ENCODE measurements around the gene ATXN2L. TPM values are rescaled to one million over a fixed set of nuclear protein-coding genes. Genes with fewer than 3 reads are reported as not detected.

The ATXN2L gene
- total RNA-seq, 1 donor from 2014 or later: 21.4 TPM

GRCh38 chr16:28821874-28822519 is 802 bp upstream of the ATXN2L start:
- H3F3A ChIP-seq (ENCODE audit: low read depth): peaks cover 33% of the 10 kb centered on the region
- peaks cover 57% of the 10 kb centered on the region for H3K79me2 ChIP-seq (ENCODE audit: low read depth)
- H3K9me3 Mint-ChIP-seq: no peaks in the 10 kb centered on the region
- H3K27me3 Mint-ChIP-seq (ENCODE audit: insufficient read depth, low read depth): peaks cover 7% of the 10 kb centered on the region
- peak; percentile 3 for DNase-seq (ENCODE audit: low spot score)
- peaks cover 7% of the 10 kb centered on the region for H3K36me3 ChIP-seq
- H3K9me3 ChIP-seq (ENCODE audit: low read depth): no peaks in the 10 kb centered on the region
- H3K36me3 Mint-ChIP-seq: peaks cover 19% of the 10 kb centered on the region
- peak overlapping the region; percentile 86 for H3K4me3 Mint-ChIP-seq
- peaks cover 17% of the 10 kb centered on the region for H3K4me1 ChIP-seq
- H3K4me1 Mint-ChIP-seq: peaks cover 24% of the 10 kb centered on the region
- H3K27me3 ChIP-seq: no peaks in the 10 kb centered on the region
- no peak overlapping the region for H3K9ac ChIP-seq
- peak overlapping the region; percentile 86 for H2AFZ ChIP-seq (replicated peaks)
- peak overlapping the region; percentile 92 for H3K27ac ChIP-seq
- TF ChIP-seq CTCF (IDR thresholded peaks at IDR 0.05) (no peak), EZH2phosphoT487 (IDR thresholded peaks at IDR 0.05) (no peak), EZH2 (IDR thresholded peaks at IDR 0.05) (no peak)
- H4K20me1 ChIP-seq (ENCODE audit: low read depth): peaks cover 28% of the 10 kb centered on the region
- peak overlapping the region; percentile 59 for H3K4me3 ChIP-seq
- H3K4me2 ChIP-seq: peak overlapping the region; percentile 80
- peak overlapping the region; percentile 76 for H3K27ac Mint-ChIP-seq

DNA sequence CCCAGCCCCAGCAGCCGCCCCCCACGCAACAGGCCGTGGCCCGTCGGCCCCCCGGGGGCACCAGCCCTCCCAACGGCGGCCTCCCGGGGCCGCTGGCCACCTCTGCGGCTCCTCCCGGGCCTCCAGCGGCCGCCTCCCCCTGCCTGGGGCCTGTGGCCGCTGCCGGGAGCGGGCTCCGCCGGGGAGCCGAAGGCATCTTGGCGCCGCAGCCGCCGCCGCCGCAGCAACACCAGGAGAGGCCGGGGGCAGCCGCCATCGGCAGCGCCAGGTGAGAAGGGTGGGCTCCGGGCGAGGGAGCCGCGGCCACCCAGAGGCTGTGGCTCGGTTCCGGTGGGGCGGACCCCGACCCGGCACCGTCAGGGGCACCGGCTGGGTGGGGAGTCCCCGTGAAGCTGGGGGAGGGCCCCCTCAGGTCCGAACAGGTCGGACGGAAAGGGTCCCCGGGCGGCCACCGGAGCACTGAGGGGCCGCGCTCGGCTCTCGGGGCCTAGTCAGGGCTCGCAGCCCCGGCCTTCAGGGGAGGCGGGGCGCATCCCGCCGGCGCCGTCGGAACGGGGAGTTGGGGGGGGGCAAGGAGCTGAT is 583 bp downstream of the ATXN2L start:
- peaks cover 24% of the 10 kb centered on the region for H3K4me1 Mint-ChIP-seq

GRCh38 chr16:28823873-28824716 is 1.3 kb downstream of the ATXN2L start:
- H3K4me3 Mint-ChIP-seq: peak overlapping the region; percentile 96
- peaks cover 7% of the 10 kb centered on the region for H3K27me3 Mint-ChIP-seq (ENCODE audit: insufficient read depth, low read depth)
- H3K9me3 Mint-ChIP-seq: no peaks in the 10 kb centered on the region
- Histone ChIP-seq H3K9me3 (ENCODE audit: low read depth) (no peaks in the 10 kb centered on the region), H3F3A (ENCODE audit: low read depth) (peaks cover 33% of the 10 kb centered on the region), H3K27me3 (no peaks in the 10 kb centered on the region), H3K9ac (peak overlapping the region; percentile 94), H3K4me2 (peak overlapping the region; percentile 80), H3K27ac (peak overlapping the region; percentile 92), H3K79me2 (ENCODE audit: low read depth) (peaks cover 78% of the 10 kb centered on the region), H3K4me1 (peaks cover 17% of the 10 kb centered on the region), H2AFZ (replicated peaks) (no peak overlapping the region), H3K36me3 (peaks cover 18% of the 10 kb centered on the region), H3K4me3 (peak overlapping the region; percentile 59), H4K20me1 (ENCODE audit: low read depth) (peaks cover 46% of the 10 kb centered on the region)
- peaks cover 28% of the 10 kb centered on the region for H3K36me3 Mint-ChIP-seq
- peak; percentile 98 for DNase-seq (ENCODE audit: low spot score)
- peaks cover 24% of the 10 kb centered on the region for H3K4me1 Mint-ChIP-seq
- H3K27ac Mint-ChIP-seq: peak overlapping the region; percentile 46
- TF ChIP-seq CTCF (IDR thresholded peaks at IDR 0.05): peak; percentile 20
- TF ChIP-seq EZH2 (IDR thresholded peaks at IDR 0.05): no peak

More for the DNA sequence above, 583 bp downstream of the ATXN2L start:
- Mint-ChIP-seq H3K4me3 (peak overlapping the region; percentile 96), H3K27ac (no peak overlapping the region), H3K27me3 (ENCODE audit: insufficient read depth, low read depth) (peaks cover 7% of the 10 kb centered on the region), H3K36me3 (peaks cover 28% of the 10 kb centered on the region), H3K9me3 (no peaks in the 10 kb centered on the region)
- no peak for TF ChIP-seq EZH2 (IDR thresholded peaks at IDR 0.05)
- TF ChIP-seq CTCF (IDR thresholded peaks at IDR 0.05): no peak
- no peak for TF ChIP-seq EZH2phosphoT487 (IDR thresholded peaks at IDR 0.05)
- H4K20me1 ChIP-seq (ENCODE audit: low read depth): peaks cover 41% of the 10 kb centered on the region
- peak; percentile 74 for DNase-seq (ENCODE audit: low spot score)
- H3K9ac ChIP-seq: peak overlapping the region; percentile 94
- H3K4me1 ChIP-seq: peaks cover 17% of the 10 kb centered on the region
- H3F3A ChIP-seq (ENCODE audit: low read depth): peaks cover 33% of the 10 kb centered on the region
- no peak overlapping the region for H2AFZ ChIP-seq (replicated peaks)
- peaks cover 18% of the 10 kb centered on the region for H3K36me3 ChIP-seq
- H3K9me3 ChIP-seq (ENCODE audit: low read depth): no peaks in the 10 kb centered on the region
- H3K27ac ChIP-seq: peak overlapping the region; percentile 92
- H3K4me2 ChIP-seq: peak overlapping the region; percentile 80
- peak overlapping the region; percentile 59 for H3K4me3 ChIP-seq
- no peaks in the 10 kb centered on the region for H3K27me3 ChIP-seq
- peaks cover 71% of the 10 kb centered on the region for H3K79me2 ChIP-seq (ENCODE audit: low read depth)

All from neural progenitor cell (in vitro differentiated cells).